ENCODE results near the gene PEX6.

GRCh38 chr6:43005844-43006243 is 26.9 kb upstream of the PEX6 start:
- TF ChIP-seq ARNTL (CRISPR knock-in tag; IDR thresholded peaks at IDR 0.05; ENCODE audit: borderline replicate concordance, low read depth) = no peak
- TF ChIP-seq, protein P1, sequence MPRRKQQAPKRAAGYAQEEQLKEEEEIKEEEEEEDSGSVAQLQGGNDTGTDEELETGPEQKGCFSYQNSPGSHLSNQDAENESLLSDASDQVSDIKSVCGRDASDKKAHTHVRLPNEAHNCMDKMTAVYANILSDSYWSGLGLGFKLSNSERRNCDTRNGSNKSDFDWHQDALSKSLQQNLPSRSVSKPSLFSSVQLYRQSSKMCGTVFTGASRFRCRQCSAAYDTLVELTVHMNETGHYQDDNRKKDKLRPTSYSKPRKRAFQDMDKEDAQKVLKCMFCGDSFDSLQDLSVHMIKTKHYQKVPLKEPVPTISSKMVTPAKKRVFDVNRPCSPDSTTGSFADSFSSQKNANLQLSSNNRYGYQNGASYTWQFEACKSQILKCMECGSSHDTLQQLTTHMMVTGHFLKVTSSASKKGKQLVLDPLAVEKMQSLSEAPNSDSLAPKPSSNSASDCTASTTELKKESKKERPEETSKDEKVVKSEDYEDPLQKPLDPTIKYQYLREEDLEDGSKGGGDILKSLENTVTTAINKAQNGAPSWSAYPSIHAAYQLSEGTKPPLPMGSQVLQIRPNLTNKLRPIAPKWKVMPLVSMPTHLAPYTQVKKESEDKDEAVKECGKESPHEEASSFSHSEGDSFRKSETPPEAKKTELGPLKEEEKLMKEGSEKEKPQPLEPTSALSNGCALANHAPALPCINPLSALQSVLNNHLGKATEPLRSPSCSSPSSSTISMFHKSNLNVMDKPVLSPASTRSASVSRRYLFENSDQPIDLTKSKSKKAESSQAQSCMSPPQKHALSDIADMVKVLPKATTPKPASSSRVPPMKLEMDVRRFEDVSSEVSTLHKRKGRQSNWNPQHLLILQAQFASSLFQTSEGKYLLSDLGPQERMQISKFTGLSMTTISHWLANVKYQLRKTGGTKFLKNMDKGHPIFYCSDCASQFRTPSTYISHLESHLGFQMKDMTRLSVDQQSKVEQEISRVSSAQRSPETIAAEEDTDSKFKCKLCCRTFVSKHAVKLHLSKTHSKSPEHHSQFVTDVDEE (CRISPR knock-in tag; IDR thresholded peaks at IDR 0.05) = no peak
- TF ChIP-seq, protein P2, sequence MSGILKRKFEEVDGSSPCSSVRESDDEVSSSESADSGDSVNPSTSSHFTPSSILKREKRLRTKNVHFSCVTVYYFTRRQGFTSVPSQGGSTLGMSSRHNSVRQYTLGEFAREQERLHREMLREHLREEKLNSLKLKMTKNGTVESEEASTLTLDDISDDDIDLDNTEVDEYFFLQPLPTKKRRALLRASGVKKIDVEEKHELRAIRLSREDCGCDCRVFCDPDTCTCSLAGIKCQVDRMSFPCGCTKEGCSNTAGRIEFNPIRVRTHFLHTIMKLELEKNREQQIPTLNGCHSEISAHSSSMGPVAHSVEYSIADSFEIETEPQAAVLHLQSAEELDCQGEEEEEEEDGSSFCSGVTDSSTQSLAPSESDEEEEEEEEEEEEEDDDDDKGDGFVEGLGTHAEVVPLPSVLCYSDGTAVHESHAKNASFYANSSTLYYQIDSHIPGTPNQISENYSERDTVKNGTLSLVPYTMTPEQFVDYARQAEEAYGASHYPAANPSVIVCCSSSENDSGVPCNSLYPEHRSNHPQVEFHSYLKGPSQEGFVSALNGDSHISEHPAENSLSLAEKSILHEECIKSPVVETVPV (CRISPR knock-in tag; IDR thresholded peaks at IDR 0.05) = no peak
- TF ChIP-seq, protein P3, sequence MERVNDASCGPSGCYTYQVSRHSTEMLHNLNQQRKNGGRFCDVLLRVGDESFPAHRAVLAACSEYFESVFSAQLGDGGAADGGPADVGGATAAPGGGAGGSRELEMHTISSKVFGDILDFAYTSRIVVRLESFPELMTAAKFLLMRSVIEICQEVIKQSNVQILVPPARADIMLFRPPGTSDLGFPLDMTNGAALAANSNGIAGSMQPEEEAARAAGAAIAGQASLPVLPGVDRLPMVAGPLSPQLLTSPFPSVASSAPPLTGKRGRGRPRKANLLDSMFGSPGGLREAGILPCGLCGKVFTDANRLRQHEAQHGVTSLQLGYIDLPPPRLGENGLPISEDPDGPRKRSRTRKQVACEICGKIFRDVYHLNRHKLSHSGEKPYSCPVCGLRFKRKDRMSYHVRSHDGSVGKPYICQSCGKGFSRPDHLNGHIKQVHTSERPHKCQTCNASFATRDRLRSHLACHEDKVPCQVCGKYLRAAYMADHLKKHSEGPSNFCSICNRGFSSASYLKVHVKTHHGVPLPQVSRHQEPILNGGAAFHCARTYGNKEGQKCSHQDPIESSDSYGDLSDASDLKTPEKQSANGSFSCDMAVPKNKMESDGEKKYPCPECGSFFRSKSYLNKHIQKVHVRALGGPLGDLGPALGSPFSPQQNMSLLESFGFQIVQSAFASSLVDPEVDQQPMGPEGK (CRISPR knock-in tag; IDR thresholded peaks at IDR 0.05; ENCODE audit: borderline replicate concordance) = no peak
- no peak for TF ChIP-seq PPARA (CRISPR knock-in tag; IDR thresholded peaks at IDR 0.05; ENCODE audit: borderline replicate concordance)
- no peak for TF ChIP-seq CREB5 (CRISPR knock-in tag; IDR thresholded peaks at IDR 0.05; ENCODE audit: low read depth)
- no peak for TF ChIP-seq RARB (CRISPR knock-in tag; IDR thresholded peaks at IDR 0.05)
- no peak for TF ChIP-seq BACH2 (CRISPR knock-in tag; IDR thresholded peaks at IDR 0.05; ENCODE audit: borderline replicate concordance)
- no peak for TF ChIP-seq ESRRG (CRISPR knock-in tag; IDR thresholded peaks at IDR 0.05)
